CD4-positive, alpha-beta memory T cell (primary cell): ENCODE measurements around the gene AKAP7. TPM values are rescaled to one million over a fixed set of nuclear protein-coding genes. Genes with fewer than 3 reads are reported as not detected.
"Not testable (repeated sequence)": the region's sequence is repeated elsewhere in the genome, so short reads cannot be mapped to it uniquely, and the experiment has no call there.

Source experiments
- CTCF ChIA-PET: fragments of 350-600 bp; sonication (Branson Sonifier 250); formaldehyde crosslinking; loops from one replicate; lab custom pipeline; 2021; ENCODE audit warnings: inconsistent platforms; ENCODE audit not compliant: partially characterized antibody; lab: Charles Lee
- POLR2A ChIA-PET: fragments of 350-600 bp; sonication (Branson Sonifier 250); formaldehyde crosslinking; loops from one replicate; lab custom pipeline; 2021; ENCODE audit not compliant: partially characterized antibody; lab: Charles Lee
- DNase-seq, 5 donors: peaks; one replicate each; pipeline versions ENCODE4 v3.0.0 to v3.0.0-alpha.2; 2020 to 2022; ENCODE audit warnings: mixed read lengths in 1 of 5
- H3K27ac ChIP-seq: one replicate; pipeline ENCODE4 v1.7.0; 2013; ENCODE audit warnings: low read depth, low read length
- H3K27me3 ChIP-seq: 2 replicates; pipeline ENCODE4 v1.7.0; 2013; ENCODE audit warnings: mild to moderate bottlenecking, low read length, moderate library complexity; ENCODE audit not compliant: insufficient read depth
- H3K36me3 ChIP-seq: 2 replicates; pipeline ENCODE4 v1.7.0; 2013; ENCODE audit warnings: mild to moderate bottlenecking, low read length, moderate library complexity; ENCODE audit not compliant: insufficient read depth
- H3K4me1 ChIP-seq: 2 replicates; pipeline ENCODE4 v1.7.0; 2013; ENCODE audit warnings: mild to moderate bottlenecking, low read length, moderate library complexity; ENCODE audit not compliant: insufficient read depth
- H3K4me3 ChIP-seq, 2 donors: one replicate each; pipeline ENCODE4 v1.7.0; 2013; ENCODE audit warnings: low read length in 2 of 2, mild to moderate bottlenecking in 1 of 2
- H3K9me3 ChIP-seq, 2 donors: one replicate each; pipeline ENCODE4 v1.7.0; 2013; ENCODE audit warnings: low read length in 2 of 2, control low read depth in 1 of 2; ENCODE audit not compliant: control insufficient read depth in 1 of 2
- H3K27ac Mint-ChIP-seq, 7 donors: one replicate each; pipeline ENCODE4 v1.8.0; 2020 to 2021; ENCODE audit warnings: mixed read lengths in 7 of 7, mild to moderate bottlenecking in 6 of 7, inconsistent platforms in 3 of 7, moderate library complexity in 3 of 7
- H3K27me3 Mint-ChIP-seq, 2 donors: one replicate each; pipeline ENCODE4 v1.8.0; 2020 to 2021; ENCODE audit warnings: mixed read lengths in 2 of 2
- H3K36me3 Mint-ChIP-seq, 2 donors: one replicate each; pipeline ENCODE4 v1.8.0; 2020 to 2021; ENCODE audit warnings: mixed read lengths in 2 of 2, inconsistent platforms in 1 of 2, mild to moderate bottlenecking in 1 of 2
- H3K4me1 Mint-ChIP-seq, 4 donors: one replicate each; pipeline ENCODE4 v1.8.0; 2020 to 2021; ENCODE audit warnings: mixed read lengths in 4 of 4, mild to moderate bottlenecking in 1 of 4
- H3K4me3 Mint-ChIP-seq, 8 donors: one replicate each; pipeline ENCODE4 v1.8.0; 2020 to 2021; ENCODE audit warnings: mixed read lengths in 8 of 8, mild to moderate bottlenecking in 7 of 8, moderate library complexity in 6 of 8, inconsistent platforms in 3 of 8
- H3K9me3 Mint-ChIP-seq, 8 donors: one replicate each; pipeline ENCODE4 v1.8.0; 2020 to 2021; ENCODE audit warnings: mixed read lengths in 8 of 8, mild to moderate bottlenecking in 5 of 8, inconsistent platforms in 3 of 8, moderate library complexity in 1 of 8
- intact Hi-C: fragments of 100-400 bp; cut with micrococcal nuclease; formaldehyde crosslinking; loops from one replicate; pipeline ENCODE4 v1.15.1; 2023
- polyA plus RNA-seq, 2 donors: library from polyadenylated mRNA; unstranded; fragments of 300-500 nt; fragmentation: Illumina TruSeq; gene quantifications; one replicate each; pipeline ENCODE4 v1.2.3, GENCODE V29; 2021
- total RNA-seq, 2 experiments: library from RNA; stranded (reverse); gene quantifications; one replicate each; pipeline ENCODE4 v1.2.3, GENCODE V29; 2021

AKAP7 gene
- total RNA-seq = 10 to 100 TPM; 15.4 to 16.2 TPM
- 10 to 100 TPM; 14.5 to 19.0 TPM for polyA plus RNA-seq

- Mint-ChIP-seq H3K27ac (peak within 1 kb of the TSS; percentile 74 to 96 (median 94)), H3K9me3 (no peaks in the 10 kb centered on the region), H3K36me3 (peaks cover 0 to 5% of the 10 kb centered on the region in 2 donors), H3K4me3 (peak within 1 kb of the TSS; percentile 92 to 98 (median 94)), H3K4me1 (peaks cover 12 to 32% (median 22%) of the 10 kb centered on the region in 4 donors), H3K27me3 (peaks cover 1 to 5% of the 10 kb centered on the region in 2 donors)
- ChIA-PET CTCF (no interaction called here), POLR2A (interaction anchor here (1.8 kb wide), 1 partner anchor 64 kb away, joined by 6 read pairs; no protein-coding TSS in a partner anchor)
- no peaks in the 10 kb centered on the region for H3K36me3 ChIP-seq
- DNase-seq = peak; percentile 47 to 58 (median 52)
- H3K4me1 ChIP-seq = peaks cover 17% of the 10 kb centered on the region
- H3K27ac ChIP-seq = peak within 1 kb of the TSS; percentile 27
- H3K27me3 ChIP-seq = no peaks in the 10 kb centered on the region
- intact Hi-C loops = loop anchor here (5.0 kb wide), 1 partner anchor 73 kb away; the partner anchor contains the start of gene EPB41L2
- no peaks in the 10 kb centered on the region for H3K9me3 ChIP-seq
- peak within 1 kb of the TSS; percentile 58 to 67 for H3K4me3 ChIP-seq
Measured at GRCh38 chr6:131135244-131136020, at the start of gene AKAP7. Gene AKAP7, plus strand, starts transcription at chr6:131135467. Its CDS starts 297 bp downstream, at chr6:131135764.

GRCh38 chr6:131090339-131090738 lies 44.9 kb upstream of the AKAP7 start:
- H3K27ac ChIP-seq, POLR2A ChIA-PET, H3K36me3 ChIP-seq, intact Hi-C loops, H3K9me3 ChIP-seq, DNase-seq, CTCF ChIA-PET, H3K27me3 ChIP-seq, H3K36me3 Mint-ChIP-seq, H3K4me3 ChIP-seq, H3K4me3 Mint-ChIP-seq, H3K4me1 Mint-ChIP-seq, H3K27ac Mint-ChIP-seq, H3K4me1 ChIP-seq: not testable (repeated sequence)
- Mint-ChIP-seq H3K27me3 (peaks cover 10 to 14% of the 10 kb centered on the region in 2 donors), H3K9me3 (peaks cover 4 to 31% (median 17%) of the 10 kb centered on the region in 8 donors)

GRCh38 chr6:131091944-131092343 lies 43.3 kb upstream of the AKAP7 start:
- H3K4me3 Mint-ChIP-seq = not testable (repeated sequence)
- peaks cover 2 to 21% (median 10%) of the 10 kb centered on the region in 8 donors for H3K9me3 Mint-ChIP-seq

GRCh38 chr6:131093334-131093733 lies 41.9 kb upstream of the AKAP7 start:
- DNase-seq = no peak
- Mint-ChIP-seq H3K9me3 (peaks cover 0 to 16% (median 10%) of the 10 kb centered on the region in 8 donors), H3K4me1 (no peaks in the 10 kb centered on the region), H3K27me3 (peaks cover 4 to 6% of the 10 kb centered on the region in 2 donors), H3K27ac (no peak overlapping the region), H3K36me3 (no peaks in the 10 kb centered on the region), H3K4me3 (no peak overlapping the region)
- no peaks in the 10 kb centered on the region for H3K9me3 ChIP-seq
- H3K4me1 ChIP-seq = no peaks in the 10 kb centered on the region
- H3K27ac ChIP-seq = no peak overlapping the region
- ChIA-PET CTCF (no interaction called here), POLR2A (no interaction called here)
- H3K4me3 ChIP-seq = no peak overlapping the region
- intact Hi-C loops = no loop called here
- H3K36me3 ChIP-seq = no peaks in the 10 kb centered on the region
- no peaks in the 10 kb centered on the region for H3K27me3 ChIP-seq

More at GRCh38 chr6:131091944-131092343, 43.3 kb upstream of the AKAP7 start:
- H3K36me3 Mint-ChIP-seq, H3K4me1 ChIP-seq, H3K27me3 Mint-ChIP-seq, intact Hi-C loops, H3K27ac ChIP-seq, H3K27me3 ChIP-seq, H3K4me1 Mint-ChIP-seq, CTCF ChIA-PET, POLR2A ChIA-PET, DNase-seq, H3K9me3 ChIP-seq, H3K36me3 ChIP-seq, H3K27ac Mint-ChIP-seq, H3K4me3 ChIP-seq: not testable (repeated sequence)

- Histone ChIP-seq H3K4me1 (no peaks in the 10 kb centered on the region), H3K27ac (no peak overlapping the region), H3K9me3 (no peaks in the 10 kb centered on the region), H3K27me3 (no peaks in the 10 kb centered on the region), H3K36me3 (no peaks in the 10 kb centered on the region), H3K4me3 (no peak overlapping the region)
- H3K27ac Mint-ChIP-seq = no peak overlapping the region
- ChIA-PET CTCF (no interaction called here), POLR2A (no interaction called here)
- peaks cover 0 to 6% of the 10 kb centered on the region in 2 donors for H3K27me3 Mint-ChIP-seq
- H3K4me1 Mint-ChIP-seq = no peaks in the 10 kb centered on the region
- no peaks in the 10 kb centered on the region for H3K36me3 Mint-ChIP-seq
- no peak overlapping the region for H3K4me3 Mint-ChIP-seq
- H3K9me3 Mint-ChIP-seq = peaks cover 0 to 7% (median 4%) of the 10 kb centered on the region in 8 donors
- intact Hi-C loops = no loop called here
- DNase-seq = no peak
Measured at GRCh38 chr6:131096786-131097185, 38.5 kb upstream of the AKAP7 start.

GRCh38 chr6:131101911-131102680 lies 33.2 kb upstream of the AKAP7 start:
- intact Hi-C loops = no loop called here
- peaks cover 0 to 6% (median 0%) of the 10 kb centered on the region in 8 donors for H3K9me3 Mint-ChIP-seq
- H3K27ac Mint-ChIP-seq = no peak overlapping the region
- peaks cover 2 to 3% of the 10 kb centered on the region in 2 donors for H3K27me3 Mint-ChIP-seq
- no peaks in the 10 kb centered on the region for H3K4me1 Mint-ChIP-seq
- no peak overlapping the region for H3K4me3 Mint-ChIP-seq
- Histone ChIP-seq H3K4me3 (no peak overlapping the region), H3K27me3 (no peaks in the 10 kb centered on the region), H3K36me3 (no peaks in the 10 kb centered on the region), H3K27ac (no peak overlapping the region), H3K4me1 (no peaks in the 10 kb centered on the region), H3K9me3 (no peaks in the 10 kb centered on the region)
- DNase-seq = no peak
- ChIA-PET CTCF (no interaction called here), POLR2A (no interaction called here)
- H3K36me3 Mint-ChIP-seq = no peaks in the 10 kb centered on the region

GRCh38 chr6:131103296-131103695 lies 32.0 kb upstream of the AKAP7 start:
- H3K27ac Mint-ChIP-seq = no peak overlapping the region
- H3K4me1 Mint-ChIP-seq = no peaks in the 10 kb centered on the region
- Histone ChIP-seq H3K36me3 (no peaks in the 10 kb centered on the region), H3K27me3 (no peaks in the 10 kb centered on the region), H3K4me1 (no peaks in the 10 kb centered on the region), H3K4me3 (no peak overlapping the region), H3K27ac (no peak overlapping the region), H3K9me3 (no peaks in the 10 kb centered on the region)
- no peaks in the 10 kb centered on the region for H3K36me3 Mint-ChIP-seq
- H3K27me3 Mint-ChIP-seq = peaks cover 3% of the 10 kb centered on the region in 2 donors
- H3K9me3 Mint-ChIP-seq = peaks cover 0 to 6% (median 0%) of the 10 kb centered on the region in 8 donors
- POLR2A ChIA-PET = no interaction called here
- CTCF ChIA-PET = no interaction called here
- intact Hi-C loops = no loop called here
- no peak overlapping the region for H3K4me3 Mint-ChIP-seq
- no peak for DNase-seq
